Adrenal gland (tissue), 12 donors: ENCODE results near the gene ENPP1. TPM values are rescaled to one million over a fixed set of nuclear protein-coding genes. Genes with fewer than 3 reads are reported as not detected.

Experiments used
- DNase-seq, 7 donors: peaks; one replicate each; pipeline ENCODE4 v3.0.0-alpha.2; 2019 to 2020
- H3K27ac ChIP-seq, 5 donors: fragments of 200-600 bp; sonication (generic) in 4 of 5; 1 replicate in 3 of 5; 2 replicates in 2 of 5; pipeline versions ENCODE4 v1.5.1 to v1.8.0; 2016 to 2020; ENCODE audit warnings: mild to moderate bottlenecking in 1 of 5
- H3K27me3 ChIP-seq: fragments of 200-600 bp; 2 replicates; pipeline ENCODE4 v1.8.0; 2021
- H3K36me3 ChIP-seq, 2 donors: fragments of 200-600 bp; replicated peaks in 1 of 2; 1 replicate in 1 of 2; 2 replicates in 1 of 2; pipeline versions ENCODE4 v1.5.1 to v1.8.0; 2018 to 2022
- H3K4me1 ChIP-seq, 2 donors: fragments of 200-600 bp; replicated peaks in 1 of 2; 1 replicate in 1 of 2; 2 replicates in 1 of 2; pipeline versions ENCODE4 v1.5.1 to v1.8.0; 2018 to 2021
- H3K4me3 ChIP-seq, 4 donors: fragments of 200-600 bp; sonication (generic) in 3 of 4; one replicate each; pipeline ENCODE4 v1.5.1; 2016 to 2018
- H3K9me3 ChIP-seq, 3 donors: fragments of 200-600 bp; sonication (generic) in 1 of 3; replicated peaks in 1 of 3; 1 replicate in 2 of 3; 2 replicates in 1 of 3; pipeline versions ENCODE4 v1.5.1 to v1.8.0; 2016 to 2021
- CTCF ChIP-seq, 6 experiments: fragments of 450-650 bp in 4 of 6; fragments of 200-600 bp in 2 of 6; sonication (generic) in 1 of 6; IDR thresholded peaks; 1 replicate in 5 of 6; 2 replicates in 1 of 6; pipeline versions ENCODE4 v1.5.1 to v1.8.0; 2016 to 2021; ENCODE audit warnings: antibody characterized with exemption in 6 of 6, mild to moderate bottlenecking in 2 of 6, moderate library complexity in 1 of 6
- POLR2A ChIP-seq, 2 donors: fragments of 450-650 bp; IDR thresholded peaks; one replicate each; pipeline ENCODE4 v1.6.1; 2017; ENCODE audit warnings: antibody characterized with exemption in 2 of 2, mild to moderate bottlenecking in 2 of 2, moderate library complexity in 1 of 2
- WGBS, 4 donors: extraction: QIAGEN DNeasy Blood & Tissue Kit in 2 of 4; methylation state at CpG; one replicate each; pipeline versions ENCODE4 v1.1.5 to v1.1.7; 2013 to 2017; 5-methylcytosine and 5-hydroxymethylcytosine counted together
- intact Hi-C, 2 donors: fragments of 100-400 bp; cut with DNase I; formaldehyde crosslinking; loops; one replicate each; pipeline versions ENCODE4 v1.14.1 to v1.15.0; 2022 to 2023
- polyA plus RNA-seq, 3 donors: library from polyadenylated mRNA; stranded (reverse); fragments of 200-250 nt in 2 of 3; fragments of 350-450 nt in 1 of 3; fragmentation: Illumina TruSeq in 1 of 3; extraction: RNeasy Lipid Tissue Mini Kit (QIAGEN cat#74804) in 1 of 3; gene quantifications; one replicate each; pipeline ENCODE4 v1.2.3, GENCODE V29; 2013 to 2014
- total RNA-seq, 9 donors: library from RNA; depleted of rRNA in 4 of 9; stranded (reverse); fragments of >200 nt in 4 of 9; fragments of 120-200 nt in 1 of 9; fragmentation: NEBNext Ultra II Directional in 1 of 9; extraction: Animal tissue kit (Norgen Biotek cat#: 25700) in 1 of 9; gene quantifications; one replicate each; pipeline versions ENCODE4 v1.1.0 to v1.2.4, GENCODE V29; 2013 to 2023
- donor health status: healthy with polysubstance abuse.
- donor health status: Bipolar disorder and iron deficiency.
- donor health status: DM: yes; HTN: yes; CAD: no.
- donor health status: DM: no; HTN: no; CAD: no.
- donor health status: DM: no; HTN: no; CAD: no.
- donor health status: DM: yes; HTN: yes; CAD: no.

The ENPP1 gene
- total and polyA plus RNA-seq, 12 donors, result 2.1 to 44.7 (median 9.5) TPM

- DNase-seq, result no peak
- no peak for TF ChIP-seq CTCF (IDR thresholded peaks at IDR 0.05)
- TF ChIP-seq POLR2A (IDR thresholded peaks at IDR 0.05), result no peak
- intact Hi-C loops, result no loop called here
- H3K4me1 ChIP-seq, result peaks cover 3 to 4% of the 10 kb centered on the region in 2 donors
- no peak overlapping the region for H3K4me3 ChIP-seq
- H3K36me3 ChIP-seq, result no peaks in the 10 kb centered on the region
- no peaks in the 10 kb centered on the region for H3K9me3 ChIP-seq
- H3K27me3 ChIP-seq, result no peaks in the 10 kb centered on the region
- no peak overlapping the region for H3K27ac ChIP-seq
- 71 to 83% (median 78%) methylated on average over 1 of the region's 1 CpG for WGBS, 4 donors
Measured at GRCh38 chr6:131875647-131876046, 67.8 kb downstream of the ENPP1 start.

GRCh38 chr6:131876545-131876944 lies 68.7 kb downstream of the ENPP1 start:
- no peak for DNase-seq
- Histone ChIP-seq H3K9me3 (no peaks in the 10 kb centered on the region), H3K4me1 (peaks cover 3 to 4% of the 10 kb centered on the region in 2 donors), H3K27ac (no peak overlapping the region), H3K36me3 (no peaks in the 10 kb centered on the region), H3K27me3 (no peaks in the 10 kb centered on the region), H3K4me3 (no peak overlapping the region)
- TF ChIP-seq POLR2A (IDR thresholded peaks at IDR 0.05) (no peak), CTCF (IDR thresholded peaks at IDR 0.05) (no peak)
- intact Hi-C loops, result no loop called here

GRCh38 chr6:131877999-131878789 lies 70.4 kb downstream of the ENPP1 start:
- intact Hi-C loops, result no loop called here

GRCh38 chr6:131883016-131883415 lies 75.2 kb downstream of the ENPP1 start:
- 85 to 89% (median 87%) methylated on average over 2 of the region's 2 CpGs for WGBS, 4 donors
- TF ChIP-seq POLR2A (IDR thresholded peaks at IDR 0.05), result no peak
- TF ChIP-seq CTCF (IDR thresholded peaks at IDR 0.05), result no peak
- Histone ChIP-seq H3K27ac (no peak overlapping the region), H3K9me3 (no peaks in the 10 kb centered on the region), H3K4me3 (no peak overlapping the region), H3K27me3 (no peaks in the 10 kb centered on the region), H3K36me3 (no peaks in the 10 kb centered on the region), H3K4me1 (peaks cover under 1 to 4% of the 10 kb centered on the region in 2 donors)
- no peak for DNase-seq
- intact Hi-C loops, result no loop called here

More at GRCh38 chr6:131877999-131878789, 70.4 kb downstream of the ENPP1 start:
- Histone ChIP-seq H3K36me3 (no peaks in the 10 kb centered on the region), H3K27ac (no peak overlapping the region), H3K27me3 (no peaks in the 10 kb centered on the region), H3K9me3 (no peaks in the 10 kb centered on the region), H3K4me3 (no peak overlapping the region), H3K4me1 (peaks cover 3 to 4% of the 10 kb centered on the region in 2 donors)
- TF ChIP-seq CTCF (IDR thresholded peaks at IDR 0.05) (no peak), POLR2A (IDR thresholded peaks at IDR 0.05) (no peak)
- 74 to 77% (median 76%) methylated on average over 4 of the region's 4 CpGs for WGBS, 4 donors
- DNase-seq, result peak; percentile 47 to 71 (median 68)
